Smooth muscle cell (in vitro differentiated cells): ENCODE measurements around the gene KRTAP10-8. TPM values are rescaled to one million over a fixed set of nuclear protein-coding genes. Genes with fewer than 3 reads are reported as not detected.

Source experiments
- DNase-seq: peaks from one replicate; lab custom pipeline; 2025; ENCODE audit not compliant: unreplicated experiment; lab: John Stamatoyannopoulos, UW
- H2AFZ ChIP-seq: fragments of 200-600 bp; sonication (generic); 2 replicates; pipeline ENCODE4 v1.6.0; 2016; ENCODE audit warnings: antibody characterized with exemption, low read depth, mild to moderate bottlenecking
- H3F3A ChIP-seq: fragments of 200-600 bp; sonication (generic); 2 replicates; pipeline ENCODE4 v1.6.0; 2017; ENCODE audit warnings: antibody characterized with exemption, low read depth
- H3K27ac ChIP-seq: fragments of 200-600 bp; sonication (generic); 2 replicates; pipeline ENCODE4 v1.5.1; 2016; ENCODE audit warnings: low read depth, mild to moderate bottlenecking
- H3K27me3 ChIP-seq: fragments of 200-600 bp; sonication (generic); 2 replicates; pipeline ENCODE4 v1.6.1; 2016; ENCODE audit warnings: low read depth, mild to moderate bottlenecking
- H3K36me3 ChIP-seq: fragments of 200-600 bp; sonication (generic); 2 replicates; pipeline ENCODE4 v1.5.1; 2016; ENCODE audit warnings: low read depth
- H3K4me1 ChIP-seq: fragments of 200-600 bp; sonication (generic); 2 replicates; pipeline ENCODE4 v1.5.1; 2016; ENCODE audit warnings: low read depth
- H3K4me2 ChIP-seq: fragments of 200-600 bp; sonication (generic); 2 replicates; pipeline ENCODE4 v1.6.0; 2016; ENCODE audit warnings: mild to moderate bottlenecking
- H3K4me3 ChIP-seq: fragments of 200-600 bp; sonication (generic); 2 replicates; pipeline ENCODE4 v1.5.1; 2016; ENCODE audit warnings: mild to moderate bottlenecking
- H3K79me2 ChIP-seq: fragments of 200-600 bp; sonication (generic); 2 replicates; pipeline ENCODE4 v1.6.0; 2016; ENCODE audit warnings: low read depth, mild to moderate bottlenecking
- H3K9ac ChIP-seq: fragments of 200-600 bp; sonication (generic); 2 replicates; pipeline ENCODE4 v1.6.0; 2016; ENCODE audit warnings: low read depth
- H3K9me3 ChIP-seq: fragments of 200-600 bp; sonication (generic); replicated peaks from 2 replicates; pipeline ENCODE4 v1.5.1; 2016; ENCODE audit warnings: low read depth
- H4K20me1 ChIP-seq: fragments of 200-600 bp; sonication (generic); 2 replicates; pipeline ENCODE4 v1.6.0; 2016; ENCODE audit warnings: low read depth
- WGBS: methylation state at CpG from one replicate; pipeline ENCODE4 v1.1.7; 2016; ENCODE audit warnings: low lambda C conversion rate; 5-methylcytosine and 5-hydroxymethylcytosine counted together
- polyA plus RNA-seq: library from polyadenylated mRNA; unstranded; fragments of >200 nt; fragmentation: Nextera tagmentation; extraction: Ambion mirVana; gene quantifications from 2 replicates; pipeline ENCODE4 v1.2.1, GENCODE V29; 2016
- total RNA-seq: library from RNA; depleted of rRNA; stranded (reverse); fragments of >200 nt; gene quantifications from 2 replicates; pipeline ENCODE4 v1.2.3, GENCODE V29; 2014
- TF ChIP-seq, protein P1 (sequence below): fragments of 200-600 bp; sonication (generic); IDR thresholded peaks from 2 replicates; pipeline ENCODE4 v1.5.1; 2017; ENCODE audit warnings: borderline replicate concordance, mild to moderate bottlenecking, antibody characterized with exemption; ENCODE audit not compliant: insufficient read depth, poor library complexity, severe bottlenecking

KRTAP10-8 gene
- total and polyA plus RNA-seq, 2 experiments from 2014 or later: not detected

DNA sequence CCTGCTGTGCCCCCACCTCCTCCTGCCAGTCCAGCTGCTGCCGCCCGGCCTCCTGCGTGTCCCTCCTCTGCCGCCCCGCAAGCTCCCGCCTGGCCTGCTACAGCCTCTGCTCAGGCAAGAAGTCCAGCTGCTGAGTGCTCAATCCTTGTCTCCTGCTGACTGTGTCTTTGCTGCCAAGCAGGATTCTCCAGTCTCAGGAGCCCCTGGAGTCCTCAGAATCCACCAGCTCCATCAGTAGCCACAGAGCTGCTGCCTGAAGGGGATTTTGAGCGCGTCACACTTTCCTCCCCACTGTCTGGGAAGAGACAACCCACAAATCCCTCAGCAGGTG lies 35.3 kb downstream of the KRTAP10-8 start:
- no peak for DNase-seq
- WGBS: 69% methylated on average over 8 of the region's 8 CpGs

DNA sequence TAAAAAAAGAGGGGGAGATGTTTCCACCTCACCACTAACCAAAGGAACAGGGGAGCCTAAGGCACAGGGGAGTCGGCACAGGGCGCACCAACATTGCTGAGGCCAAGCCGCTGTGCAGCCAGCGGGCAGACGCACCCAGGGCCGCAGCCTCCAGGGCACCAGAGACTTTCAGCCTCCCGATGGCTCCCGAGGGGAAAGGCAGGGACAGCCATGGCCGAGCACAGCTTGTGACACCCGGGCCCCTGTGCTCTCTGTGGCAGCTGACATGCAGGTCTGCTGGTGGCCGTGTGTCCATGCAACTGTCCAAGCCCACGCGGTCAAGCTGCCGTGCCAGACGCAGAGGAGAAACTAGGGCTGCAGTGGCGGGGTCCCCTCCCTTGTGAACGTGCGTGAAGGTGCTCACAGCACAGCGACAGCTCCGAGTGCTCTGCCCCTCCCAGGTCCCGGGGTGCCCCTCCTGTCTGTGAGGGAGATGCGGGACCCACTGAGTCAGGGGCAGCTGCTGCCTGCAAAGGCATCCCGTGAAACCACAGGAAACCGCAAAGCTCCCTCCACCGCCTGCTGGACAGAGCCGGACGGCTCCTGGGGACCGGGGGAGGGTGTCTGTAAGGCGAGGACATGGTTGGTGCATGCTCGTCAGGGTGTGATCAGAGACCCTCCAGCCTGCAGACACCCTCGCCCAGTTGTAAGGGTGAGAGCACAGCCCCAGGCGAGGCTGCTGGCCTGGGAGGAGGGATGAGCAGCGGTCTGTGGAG lies 36.9 kb downstream of the KRTAP10-8 start:
- no peaks in the 10 kb centered on the region for H4K20me1 ChIP-seq
- no peaks in the 10 kb centered on the region for H3K4me1 ChIP-seq
- H3K9ac ChIP-seq: no peak overlapping the region
- H3K4me3 ChIP-seq: no peak overlapping the region
- H3K4me2 ChIP-seq: no peak overlapping the region
- H3K79me2 ChIP-seq: no peaks in the 10 kb centered on the region
- H3K27me3 ChIP-seq: no peaks in the 10 kb centered on the region
- TF ChIP-seq, protein P1, sequence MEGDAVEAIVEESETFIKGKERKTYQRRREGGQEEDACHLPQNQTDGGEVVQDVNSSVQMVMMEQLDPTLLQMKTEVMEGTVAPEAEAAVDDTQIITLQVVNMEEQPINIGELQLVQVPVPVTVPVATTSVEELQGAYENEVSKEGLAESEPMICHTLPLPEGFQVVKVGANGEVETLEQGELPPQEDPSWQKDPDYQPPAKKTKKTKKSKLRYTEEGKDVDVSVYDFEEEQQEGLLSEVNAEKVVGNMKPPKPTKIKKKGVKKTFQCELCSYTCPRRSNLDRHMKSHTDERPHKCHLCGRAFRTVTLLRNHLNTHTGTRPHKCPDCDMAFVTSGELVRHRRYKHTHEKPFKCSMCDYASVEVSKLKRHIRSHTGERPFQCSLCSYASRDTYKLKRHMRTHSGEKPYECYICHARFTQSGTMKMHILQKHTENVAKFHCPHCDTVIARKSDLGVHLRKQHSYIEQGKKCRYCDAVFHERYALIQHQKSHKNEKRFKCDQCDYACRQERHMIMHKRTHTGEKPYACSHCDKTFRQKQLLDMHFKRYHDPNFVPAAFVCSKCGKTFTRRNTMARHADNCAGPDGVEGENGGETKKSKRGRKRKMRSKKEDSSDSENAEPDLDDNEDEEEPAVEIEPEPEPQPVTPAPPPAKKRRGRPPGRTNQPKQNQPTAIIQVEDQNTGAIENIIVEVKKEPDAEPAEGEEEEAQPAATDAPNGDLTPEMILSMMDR: no peak
- no peaks in the 10 kb centered on the region for H3K9me3 ChIP-seq
- no peak overlapping the region for H3K27ac ChIP-seq
- DNase-seq: no peak
- H3K36me3 ChIP-seq: no peaks in the 10 kb centered on the region
- no peak overlapping the region for H2AFZ ChIP-seq
- no peaks in the 10 kb centered on the region for H3F3A ChIP-seq
- WGBS: 84% methylated on average over 33 of the region's 33 CpGs

More for the DNA sequence above, 35.3 kb downstream of the KRTAP10-8 start:
- Histone ChIP-seq H3F3A (no peaks in the 10 kb centered on the region), H3K27ac (no peak overlapping the region), H3K4me1 (no peaks in the 10 kb centered on the region), H3K4me2 (no peak overlapping the region), H3K4me3 (no peak overlapping the region), H3K27me3 (no peaks in the 10 kb centered on the region), H3K9me3 (no peaks in the 10 kb centered on the region), H3K9ac (no peak overlapping the region), H3K36me3 (no peaks in the 10 kb centered on the region), H4K20me1 (no peaks in the 10 kb centered on the region), H3K79me2 (no peaks in the 10 kb centered on the region), H2AFZ (no peak overlapping the region)
- TF ChIP-seq, protein P1: no peak

DNA sequence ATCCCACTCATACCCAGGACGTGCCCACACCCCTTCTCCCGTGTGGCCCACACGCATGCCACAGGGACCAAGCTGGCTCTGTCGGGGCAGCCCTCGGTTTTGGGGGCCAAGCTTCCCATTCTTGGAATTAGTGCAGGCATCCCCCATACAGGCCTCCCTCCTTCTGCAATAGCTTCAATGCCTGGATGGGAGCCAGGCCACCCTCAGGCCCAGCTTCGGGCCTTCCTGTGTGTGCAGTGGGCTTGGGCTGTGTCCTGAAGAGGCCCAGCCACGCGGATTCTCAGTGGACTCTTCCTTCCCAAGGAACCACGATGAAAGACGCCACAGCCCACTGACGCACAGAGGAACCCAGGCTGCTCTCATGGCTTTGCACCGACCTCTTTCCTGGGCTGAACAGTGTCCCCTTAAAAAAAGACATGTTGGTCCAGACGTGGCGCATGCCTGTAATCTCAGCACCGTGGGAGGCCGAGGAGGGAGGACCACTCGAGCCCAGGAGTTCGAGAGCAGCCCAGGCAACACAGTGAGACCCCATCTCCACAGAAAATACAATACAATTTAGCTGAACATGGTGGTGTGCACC lies 37.7 kb downstream of the KRTAP10-8 start:
- Histone ChIP-seq H3F3A (no peaks in the 10 kb centered on the region), H3K9ac (no peak overlapping the region), H3K4me3 (no peak overlapping the region), H4K20me1 (no peaks in the 10 kb centered on the region), H3K4me2 (no peak overlapping the region), H3K27me3 (no peaks in the 10 kb centered on the region), H3K79me2 (no peaks in the 10 kb centered on the region), H2AFZ (no peak overlapping the region), H3K27ac (no peak overlapping the region), H3K9me3 (no peaks in the 10 kb centered on the region), H3K36me3 (no peaks in the 10 kb centered on the region), H3K4me1 (no peaks in the 10 kb centered on the region)
- DNase-seq: no peak
- WGBS: 93% methylated on average over 18 of the region's 18 CpGs
- TF ChIP-seq, protein P1: no peak
